HL-60 (cell line): ENCODE results near the gene TRABD2B.

Source experiments
- DNase-seq, 2 experiments: peaks; one replicate each; pipeline ENCODE4 v3.0.0-alpha.2; 2010 to 2020; ENCODE audit warnings: low read depth in 1 of 2, low spot score in 1 of 2
- H3K27ac ChIP-seq: fragments of 250-450 bp; sonication (Bioruptor Pico); replicated peaks from 2 replicates; pipeline ENCODE4 v1.5.1; 2020; ENCODE audit warnings: mild to moderate bottlenecking, moderate library complexity
- H3K27me3 ChIP-seq: fragments of 250-450 bp; sonication (Bioruptor Pico); 2 replicates; pipeline ENCODE4 v1.5.1; 2021; ENCODE audit warnings: mild to moderate bottlenecking, moderate library complexity; ENCODE audit not compliant: insufficient read depth, poor library complexity, severe bottlenecking
- H3K4me3 ChIP-seq: replicated peaks from 2 replicates; pipeline ENCODE4 v1.5.1; 2011; ENCODE audit warnings: mild to moderate bottlenecking, control low read depth, low read length; ENCODE audit not compliant: insufficient read depth
- GABPA ChIP-seq: IDR thresholded peaks from 2 replicates; pipeline ENCODE4 v1.6.1; 2012; ENCODE audit warnings: low read depth
- POLR2AphosphoS5 ChIP-seq: IDR thresholded peaks from 2 replicates; pipeline ENCODE4 v1.6.1; 2012; ENCODE audit warnings: low read depth
- SPI1 ChIP-seq: IDR thresholded peaks from 2 replicates; pipeline ENCODE4 v1.6.1; 2012; ENCODE audit warnings: low read depth, mild to moderate bottlenecking, borderline replicate concordance
- TF ChIP-seq, protein P1 (sequence below): IDR thresholded peaks from one replicate; pipeline ENCODE4 v1.5.1; 2011; ENCODE audit warnings: low read length, control low read depth, inconsistent platforms; ENCODE audit not compliant: insufficient read depth
- TF ChIP-seq, protein P2 (sequence below): IDR thresholded peaks from 2 replicates; pipeline ENCODE4 v1.6.1; 2012; ENCODE audit warnings: low read depth; ENCODE audit not compliant: insufficient replicate concordance

TRABD2B gene

DNA sequence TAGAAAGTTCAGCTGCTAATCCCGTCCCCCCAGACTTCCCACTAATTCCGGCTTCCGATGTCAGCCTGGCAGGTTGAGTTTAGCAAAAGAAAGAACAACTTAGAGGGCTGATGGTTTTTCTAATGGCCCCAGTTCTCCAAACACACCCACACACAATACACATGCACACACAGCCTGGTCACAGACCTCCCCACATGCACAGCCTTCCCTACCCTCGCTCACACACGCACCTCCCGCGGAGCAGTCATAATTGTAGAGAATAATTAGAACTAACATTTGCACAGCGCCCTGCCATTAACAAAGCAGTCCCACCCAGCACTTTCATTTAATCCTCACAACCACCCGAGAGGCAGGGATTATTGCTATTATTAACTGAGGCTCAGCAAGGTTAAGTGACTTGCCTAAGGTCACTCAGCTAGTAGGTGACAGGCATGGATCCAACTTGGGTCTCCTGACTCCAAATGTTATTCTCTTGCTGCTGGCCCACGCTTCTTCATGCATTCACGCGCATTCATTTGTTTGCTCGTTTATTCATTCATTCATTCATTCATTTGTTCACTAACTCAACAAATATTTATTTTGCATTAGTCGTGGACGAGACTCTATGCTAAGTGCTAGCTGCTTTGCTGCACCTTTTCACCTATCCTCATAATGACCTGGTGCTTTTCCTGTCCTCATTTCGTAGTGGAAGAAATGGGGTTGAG, 284.4 kb downstream of the TRABD2B start:
- peaks cover 40% of the 10 kb centered on the region for H3K27me3 ChIP-seq
- H3K4me3 ChIP-seq = no peak overlapping the region
- TF ChIP-seq, protein P1, sequence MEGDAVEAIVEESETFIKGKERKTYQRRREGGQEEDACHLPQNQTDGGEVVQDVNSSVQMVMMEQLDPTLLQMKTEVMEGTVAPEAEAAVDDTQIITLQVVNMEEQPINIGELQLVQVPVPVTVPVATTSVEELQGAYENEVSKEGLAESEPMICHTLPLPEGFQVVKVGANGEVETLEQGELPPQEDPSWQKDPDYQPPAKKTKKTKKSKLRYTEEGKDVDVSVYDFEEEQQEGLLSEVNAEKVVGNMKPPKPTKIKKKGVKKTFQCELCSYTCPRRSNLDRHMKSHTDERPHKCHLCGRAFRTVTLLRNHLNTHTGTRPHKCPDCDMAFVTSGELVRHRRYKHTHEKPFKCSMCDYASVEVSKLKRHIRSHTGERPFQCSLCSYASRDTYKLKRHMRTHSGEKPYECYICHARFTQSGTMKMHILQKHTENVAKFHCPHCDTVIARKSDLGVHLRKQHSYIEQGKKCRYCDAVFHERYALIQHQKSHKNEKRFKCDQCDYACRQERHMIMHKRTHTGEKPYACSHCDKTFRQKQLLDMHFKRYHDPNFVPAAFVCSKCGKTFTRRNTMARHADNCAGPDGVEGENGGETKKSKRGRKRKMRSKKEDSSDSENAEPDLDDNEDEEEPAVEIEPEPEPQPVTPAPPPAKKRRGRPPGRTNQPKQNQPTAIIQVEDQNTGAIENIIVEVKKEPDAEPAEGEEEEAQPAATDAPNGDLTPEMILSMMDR = no peak
- TF ChIP-seq SPI1 (no peak), GABPA (no peak), POLR2AphosphoS5 (no peak)
- TF ChIP-seq, protein P2, sequence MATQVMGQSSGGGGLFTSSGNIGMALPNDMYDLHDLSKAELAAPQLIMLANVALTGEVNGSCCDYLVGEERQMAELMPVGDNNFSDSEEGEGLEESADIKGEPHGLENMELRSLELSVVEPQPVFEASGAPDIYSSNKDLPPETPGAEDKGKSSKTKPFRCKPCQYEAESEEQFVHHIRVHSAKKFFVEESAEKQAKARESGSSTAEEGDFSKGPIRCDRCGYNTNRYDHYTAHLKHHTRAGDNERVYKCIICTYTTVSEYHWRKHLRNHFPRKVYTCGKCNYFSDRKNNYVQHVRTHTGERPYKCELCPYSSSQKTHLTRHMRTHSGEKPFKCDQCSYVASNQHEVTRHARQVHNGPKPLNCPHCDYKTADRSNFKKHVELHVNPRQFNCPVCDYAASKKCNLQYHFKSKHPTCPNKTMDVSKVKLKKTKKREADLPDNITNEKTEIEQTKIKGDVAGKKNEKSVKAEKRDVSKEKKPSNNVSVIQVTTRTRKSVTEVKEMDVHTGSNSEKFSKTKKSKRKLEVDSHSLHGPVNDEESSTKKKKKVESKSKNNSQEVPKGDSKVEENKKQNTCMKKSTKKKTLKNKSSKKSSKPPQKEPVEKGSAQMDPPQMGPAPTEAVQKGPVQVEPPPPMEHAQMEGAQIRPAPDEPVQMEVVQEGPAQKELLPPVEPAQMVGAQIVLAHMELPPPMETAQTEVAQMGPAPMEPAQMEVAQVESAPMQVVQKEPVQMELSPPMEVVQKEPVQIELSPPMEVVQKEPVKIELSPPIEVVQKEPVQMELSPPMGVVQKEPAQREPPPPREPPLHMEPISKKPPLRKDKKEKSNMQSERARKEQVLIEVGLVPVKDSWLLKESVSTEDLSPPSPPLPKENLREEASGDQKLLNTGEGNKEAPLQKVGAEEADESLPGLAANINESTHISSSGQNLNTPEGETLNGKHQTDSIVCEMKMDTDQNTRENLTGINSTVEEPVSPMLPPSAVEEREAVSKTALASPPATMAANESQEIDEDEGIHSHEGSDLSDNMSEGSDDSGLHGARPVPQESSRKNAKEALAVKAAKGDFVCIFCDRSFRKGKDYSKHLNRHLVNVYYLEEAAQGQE = no peak
- no peak for DNase-seq
- H3K27ac ChIP-seq = no peak overlapping the region

GRCh38 chr1:47711848-47712492, 285.2 kb downstream of the TRABD2B start:
- no peak overlapping the region for H3K4me3 ChIP-seq
- H3K27ac ChIP-seq = no peak overlapping the region
- TF ChIP-seq, protein P2 = no peak
- TF ChIP-seq, protein P1 = no peak
- TF ChIP-seq GABPA = no peak
- peaks cover 45% of the 10 kb centered on the region for H3K27me3 ChIP-seq
- no peak for DNase-seq

DNA sequence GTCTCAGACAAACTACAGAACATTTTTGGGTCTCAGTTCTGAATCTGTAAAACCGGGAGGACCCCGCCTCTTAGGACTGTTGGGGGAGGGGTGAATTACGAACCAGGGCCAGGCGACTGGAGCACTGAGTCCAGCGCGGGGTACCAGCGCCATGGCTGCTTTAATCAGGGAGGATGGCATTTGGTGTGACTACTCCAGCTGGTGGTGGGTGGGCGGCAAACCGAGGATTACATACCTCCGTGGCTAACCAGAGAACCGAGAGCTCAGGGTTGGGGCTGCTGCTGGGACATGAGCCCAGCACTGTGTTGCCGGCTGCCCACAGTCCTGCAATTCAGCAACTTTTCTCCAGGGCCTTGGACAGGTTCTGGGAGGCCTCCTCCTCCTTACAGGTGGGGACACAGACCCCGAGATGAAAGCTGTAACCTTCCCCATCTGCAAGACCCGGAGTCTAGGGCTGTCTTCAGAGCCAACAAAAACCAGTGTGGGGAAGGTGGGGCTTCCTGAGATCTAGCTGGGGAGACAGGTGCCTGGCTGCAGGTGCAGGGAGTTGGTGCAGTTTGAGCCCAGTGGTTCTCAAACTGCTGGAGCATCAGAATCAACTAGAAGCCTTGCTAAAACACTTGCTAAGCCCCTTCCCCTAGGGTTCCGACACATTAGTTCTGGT, 285.9 kb downstream of the TRABD2B start:
- Histone ChIP-seq H3K4me3 (no peak overlapping the region), H3K27me3 (peaks cover 46% of the 10 kb centered on the region)
- no peak for DNase-seq

More for the DNA sequence above, 285.9 kb downstream of the TRABD2B start:
- TF ChIP-seq GABPA (no peak), SPI1 (no peak), POLR2AphosphoS5 (no peak)
- TF ChIP-seq, protein P1 = no peak
- TF ChIP-seq, protein P2 = no peak
- no peak overlapping the region for H3K27ac ChIP-seq
